Measurements from ENCODE around the gene ANKRD34C.

DNA sequence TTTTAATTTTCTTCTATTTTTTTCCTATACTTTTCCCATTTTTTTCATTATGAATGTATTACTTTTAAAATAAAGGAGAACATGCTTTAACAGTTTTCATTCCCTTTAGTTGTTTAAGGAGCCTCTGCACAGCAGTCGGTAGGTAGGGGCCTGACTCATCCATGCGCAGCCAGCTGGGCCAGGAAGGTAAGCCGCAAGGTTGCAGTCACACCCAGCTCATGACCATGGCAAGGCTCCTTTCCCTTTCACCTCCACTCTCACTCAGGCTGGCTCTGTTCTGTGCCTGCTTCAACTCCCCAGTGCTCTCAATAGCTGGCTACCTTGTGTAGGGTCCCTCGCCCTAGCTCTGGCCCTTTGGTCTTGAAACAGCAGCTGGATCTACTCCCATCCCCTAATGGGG, 17.4 kb upstream of the ANKRD34C start:
- TF ChIP-seq EZH2 (IDR thresholded peaks at IDR 0.05; ENCODE audit: borderline replicate concordance, insufficient read depth, low read depth, low read length, poor library complexity, severe bottlenecking) = no peak
- TF ChIP-seq, protein P1, sequence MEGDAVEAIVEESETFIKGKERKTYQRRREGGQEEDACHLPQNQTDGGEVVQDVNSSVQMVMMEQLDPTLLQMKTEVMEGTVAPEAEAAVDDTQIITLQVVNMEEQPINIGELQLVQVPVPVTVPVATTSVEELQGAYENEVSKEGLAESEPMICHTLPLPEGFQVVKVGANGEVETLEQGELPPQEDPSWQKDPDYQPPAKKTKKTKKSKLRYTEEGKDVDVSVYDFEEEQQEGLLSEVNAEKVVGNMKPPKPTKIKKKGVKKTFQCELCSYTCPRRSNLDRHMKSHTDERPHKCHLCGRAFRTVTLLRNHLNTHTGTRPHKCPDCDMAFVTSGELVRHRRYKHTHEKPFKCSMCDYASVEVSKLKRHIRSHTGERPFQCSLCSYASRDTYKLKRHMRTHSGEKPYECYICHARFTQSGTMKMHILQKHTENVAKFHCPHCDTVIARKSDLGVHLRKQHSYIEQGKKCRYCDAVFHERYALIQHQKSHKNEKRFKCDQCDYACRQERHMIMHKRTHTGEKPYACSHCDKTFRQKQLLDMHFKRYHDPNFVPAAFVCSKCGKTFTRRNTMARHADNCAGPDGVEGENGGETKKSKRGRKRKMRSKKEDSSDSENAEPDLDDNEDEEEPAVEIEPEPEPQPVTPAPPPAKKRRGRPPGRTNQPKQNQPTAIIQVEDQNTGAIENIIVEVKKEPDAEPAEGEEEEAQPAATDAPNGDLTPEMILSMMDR (IDR thresholded peaks at IDR 0.05) = no peak

Measured in B cell (primary cell).